ENCODE data around the gene CRABP2.

Gene CRABP2

DNA sequence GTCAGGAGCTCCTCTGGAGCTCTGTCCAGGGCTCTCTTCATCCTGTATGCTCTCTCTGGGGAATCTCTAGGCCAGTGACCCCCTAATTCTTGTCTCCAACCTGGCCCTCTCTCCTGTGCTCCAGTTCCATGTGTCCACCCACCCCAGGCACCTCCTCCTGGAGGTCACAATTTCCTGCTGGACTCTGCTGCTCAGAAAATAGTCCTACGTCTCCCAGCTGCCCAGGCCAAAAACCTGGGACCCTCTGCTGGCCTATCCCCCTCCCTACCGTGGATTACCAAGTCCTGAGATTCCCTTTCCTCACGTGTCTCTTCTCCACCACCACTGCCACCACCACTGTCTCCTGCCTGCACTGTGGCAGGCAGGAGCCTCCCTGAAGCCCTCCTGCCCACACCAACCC lies 39.8 kb downstream of the CRABP2 start:
- no peak overlapping the region for H3K4me3 ChIP-seq (ENCODE audit: low read depth, low read length)
- TF ChIP-seq, protein P1, sequence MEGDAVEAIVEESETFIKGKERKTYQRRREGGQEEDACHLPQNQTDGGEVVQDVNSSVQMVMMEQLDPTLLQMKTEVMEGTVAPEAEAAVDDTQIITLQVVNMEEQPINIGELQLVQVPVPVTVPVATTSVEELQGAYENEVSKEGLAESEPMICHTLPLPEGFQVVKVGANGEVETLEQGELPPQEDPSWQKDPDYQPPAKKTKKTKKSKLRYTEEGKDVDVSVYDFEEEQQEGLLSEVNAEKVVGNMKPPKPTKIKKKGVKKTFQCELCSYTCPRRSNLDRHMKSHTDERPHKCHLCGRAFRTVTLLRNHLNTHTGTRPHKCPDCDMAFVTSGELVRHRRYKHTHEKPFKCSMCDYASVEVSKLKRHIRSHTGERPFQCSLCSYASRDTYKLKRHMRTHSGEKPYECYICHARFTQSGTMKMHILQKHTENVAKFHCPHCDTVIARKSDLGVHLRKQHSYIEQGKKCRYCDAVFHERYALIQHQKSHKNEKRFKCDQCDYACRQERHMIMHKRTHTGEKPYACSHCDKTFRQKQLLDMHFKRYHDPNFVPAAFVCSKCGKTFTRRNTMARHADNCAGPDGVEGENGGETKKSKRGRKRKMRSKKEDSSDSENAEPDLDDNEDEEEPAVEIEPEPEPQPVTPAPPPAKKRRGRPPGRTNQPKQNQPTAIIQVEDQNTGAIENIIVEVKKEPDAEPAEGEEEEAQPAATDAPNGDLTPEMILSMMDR (IDR thresholded peaks at IDR 0.05; ENCODE audit: low read depth, low read length), result no peak

DNA sequence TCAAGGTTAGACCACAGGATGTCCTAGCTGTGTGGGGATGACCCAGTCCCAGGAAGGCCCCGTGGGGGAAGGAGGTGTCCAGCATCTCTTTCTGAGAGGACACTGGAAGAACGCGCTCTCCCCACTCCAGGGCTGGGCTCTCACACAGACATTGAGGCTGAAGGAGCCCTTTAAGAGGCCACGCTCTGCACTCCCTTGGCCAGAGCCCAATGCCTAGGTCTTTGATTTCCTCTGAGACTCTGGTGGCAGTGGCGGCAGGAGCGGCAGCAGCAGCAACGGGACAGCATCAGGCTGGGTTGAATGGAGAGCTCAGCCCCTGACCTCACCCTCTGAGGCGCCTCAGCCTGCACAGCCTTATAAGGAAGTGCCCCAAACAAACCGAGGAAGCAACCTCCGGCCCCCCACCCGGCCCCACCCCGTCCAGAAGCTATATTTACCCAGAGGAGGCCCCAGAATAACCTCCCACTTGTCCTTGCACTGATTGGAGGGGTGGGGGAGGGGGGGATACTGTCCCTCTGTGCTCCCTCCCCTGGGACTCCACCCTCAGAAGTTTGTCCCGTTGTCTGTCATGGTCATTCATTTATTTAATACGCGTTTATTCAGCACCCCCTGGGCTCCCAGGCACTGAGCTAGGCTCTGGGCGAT lies 40.5 kb downstream of the CRABP2 start:
- no peak overlapping the region for H3K4me3 ChIP-seq (ENCODE audit: low read depth, low read length)
- TF ChIP-seq, protein P1 (IDR thresholded peaks at IDR 0.05; ENCODE audit: low read depth, low read length), result no peak

DNA sequence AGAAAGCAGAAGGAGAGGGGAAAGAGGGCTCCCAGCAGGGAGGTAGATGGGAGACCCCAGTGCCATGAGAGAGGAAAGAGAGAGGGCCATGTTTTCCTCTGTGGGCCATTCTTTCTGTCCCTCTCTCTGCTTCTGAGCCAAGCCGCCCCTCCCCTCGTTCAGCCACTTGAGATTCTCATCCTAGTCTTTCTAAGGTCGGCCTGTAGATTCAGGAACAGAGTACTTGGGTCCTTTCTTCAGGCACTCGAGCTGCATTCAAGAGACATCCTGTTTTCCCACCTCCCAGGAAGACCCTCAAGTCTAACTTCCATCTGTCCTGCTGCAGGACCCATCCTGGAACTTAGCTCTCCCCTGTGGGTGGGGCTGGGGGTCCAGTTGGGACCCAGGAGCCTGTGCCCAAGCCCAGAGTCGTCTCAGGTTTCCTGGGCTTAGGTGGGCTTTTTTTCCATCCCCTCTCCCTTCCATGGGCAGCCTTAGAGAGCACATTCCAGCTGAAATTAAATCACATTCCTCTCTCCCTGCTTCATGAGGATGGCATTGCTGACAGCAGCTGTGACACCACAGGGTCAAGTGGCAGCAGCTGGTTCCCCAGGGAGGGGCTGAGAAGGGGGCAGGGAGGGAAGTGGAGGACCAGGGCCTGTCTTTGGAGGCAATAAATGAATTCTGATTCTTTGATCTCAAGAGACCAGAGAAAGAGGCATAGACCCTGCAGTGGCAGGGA lies 41.2 kb downstream of the CRABP2 start:
- TF ChIP-seq, protein P1 (IDR thresholded peaks at IDR 0.05; ENCODE audit: low read depth, low read length), result no peak
- no peak overlapping the region for H3K4me3 ChIP-seq (ENCODE audit: low read depth, low read length)

DNA sequence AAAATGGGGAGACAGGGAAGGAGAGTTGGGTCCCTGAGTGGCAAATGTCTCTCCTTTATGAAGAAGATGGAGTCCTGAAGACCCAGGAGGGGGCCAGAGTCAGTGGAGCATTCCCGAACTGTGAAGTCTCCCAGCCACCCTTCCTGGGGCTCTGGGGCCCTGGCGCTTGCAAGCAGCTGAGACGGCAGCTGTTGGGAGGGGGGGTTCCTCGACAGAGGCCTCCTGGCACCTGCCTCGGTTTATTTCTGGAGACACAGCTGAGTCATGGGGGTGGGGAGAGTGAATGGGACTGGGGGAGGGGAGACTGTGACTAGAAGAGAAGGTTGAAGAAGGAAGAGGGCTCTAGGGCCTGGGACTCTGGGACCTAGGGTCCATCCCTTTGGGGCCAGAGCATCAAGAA lies 42.2 kb downstream of the CRABP2 start:
- no peak overlapping the region for H3K4me3 ChIP-seq (ENCODE audit: low read depth, low read length)
- TF ChIP-seq, protein P1 (IDR thresholded peaks at IDR 0.05; ENCODE audit: low read depth, low read length), result no peak

DNA sequence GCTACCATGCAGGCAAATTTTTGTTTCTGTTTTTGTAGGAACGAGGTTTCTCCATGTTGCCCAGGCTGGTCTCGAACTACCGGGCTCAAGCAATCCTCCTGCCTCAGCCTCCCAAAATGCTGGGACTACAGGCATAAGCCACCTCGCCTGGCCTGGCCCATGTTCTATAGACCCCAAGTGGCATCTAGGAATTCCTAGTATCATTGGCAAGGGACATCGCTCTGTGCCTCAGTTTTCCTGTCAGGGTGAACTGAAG lies 42.7 kb downstream of the CRABP2 start:
- H3K4me3 ChIP-seq (ENCODE audit: low read depth, low read length), result no peak overlapping the region
- TF ChIP-seq, protein P1 (IDR thresholded peaks at IDR 0.05; ENCODE audit: low read depth, low read length), result no peak

DNA sequence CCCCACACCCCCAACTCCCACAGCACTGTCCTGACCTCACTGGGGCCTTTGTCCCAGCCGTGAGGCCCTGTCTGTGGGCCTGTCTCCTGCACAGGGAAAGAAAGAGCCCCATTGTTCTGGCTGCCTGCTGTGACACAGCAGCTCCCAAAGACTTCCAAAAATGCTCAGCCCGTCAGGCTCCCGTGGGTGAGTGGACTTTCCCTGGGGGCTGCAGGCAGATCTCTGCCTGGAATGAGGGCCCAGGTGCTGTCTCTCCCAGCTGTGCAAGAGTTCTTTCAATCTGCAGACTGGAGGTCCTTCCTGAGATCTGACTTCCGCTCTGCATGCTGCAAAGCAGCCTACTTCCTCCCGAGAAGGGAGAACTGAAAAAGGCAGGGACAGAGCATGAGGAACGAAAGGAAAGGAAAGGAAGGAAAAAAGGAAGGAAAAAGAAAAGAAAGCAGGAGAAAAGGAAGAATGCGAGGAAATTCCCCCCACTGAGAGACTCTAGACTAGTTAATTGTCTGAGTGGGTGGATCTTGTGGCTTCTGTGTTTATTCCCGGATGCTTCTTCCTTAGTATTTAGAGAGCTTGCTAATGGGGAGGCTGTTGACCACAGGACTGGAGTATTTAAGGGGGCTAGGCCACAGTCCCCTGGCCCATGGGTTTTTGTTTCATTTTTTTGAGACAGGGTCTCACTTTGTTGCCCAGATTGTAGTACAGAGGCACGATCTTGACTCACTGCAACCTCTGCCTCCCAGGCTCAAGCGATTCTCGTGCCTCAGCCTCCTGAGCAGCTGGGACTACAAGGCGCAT lies 43.2 kb downstream of the CRABP2 start:
- no peak overlapping the region for H3K4me3 ChIP-seq (ENCODE audit: low read depth, low read length)
- TF ChIP-seq, protein P1 (IDR thresholded peaks at IDR 0.05; ENCODE audit: low read depth, low read length), result no peak

DNA sequence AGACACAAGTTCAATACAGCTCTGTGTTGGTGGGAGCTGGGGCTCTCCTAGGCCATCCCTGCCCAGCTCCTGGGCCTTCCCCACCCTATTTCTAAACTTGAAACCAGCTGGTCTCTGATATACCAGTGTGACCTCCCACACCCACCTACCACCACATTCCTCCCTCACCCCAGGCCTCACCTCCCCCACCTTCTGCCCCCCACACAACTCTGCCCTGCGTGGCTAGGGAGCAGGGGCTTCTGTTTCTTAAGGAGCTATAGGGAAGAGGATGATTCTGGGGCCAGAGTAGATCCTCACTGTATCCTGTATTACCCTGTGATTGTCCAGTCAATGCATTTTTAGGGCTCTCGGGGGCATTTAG lies 44.7 kb downstream of the CRABP2 start:
- H3K4me3 ChIP-seq (ENCODE audit: low read depth, low read length), result peak overlapping the region; percentile 35
- TF ChIP-seq, protein P1 (IDR thresholded peaks at IDR 0.05; ENCODE audit: low read depth, low read length), result no peak

All from WI38 (cell line).